ENCODE measurements around the gene ERGIC1. TPM values are rescaled to one million over a fixed set of nuclear protein-coding genes. Genes with fewer than 3 reads are reported as not detected.

Gene ERGIC1
- total and polyA plus RNA-seq, 2 of the 13 experiments (the other 11 are each of a cell fraction or from before 2014, with no cell fraction given): 78.5 to 184 TPM

- ChIA-PET POLR2A (no interaction called here), CTCF (ENCODE audit: low intra/inter-chr PET ratio, low total read pairs) (no interaction called here)
- Histone ChIP-seq H3K4me1 (ENCODE audit: insufficient read depth, low read length) (no peaks in the 10 kb centered on the region), H2AFZ (ENCODE audit: low read length) (no peak overlapping the region), H3K9me3 (ENCODE audit: low read length) (no peaks in the 10 kb centered on the region), H3K4me3 (replicated peaks in 1 of 3; ENCODE audit: insufficient read depth in 1 of 3, low read depth in 2 of 3, low read length in 3 of 3) (no peak overlapping the region), H3K36me3 (replicated peaks in 1 of 2; ENCODE audit: control insufficient read depth in 1 of 2, insufficient read depth in 2 of 2, low read length in 2 of 2) (peaks cover 9 to 21% of the 10 kb centered on the region in 2 experiments; a peak in 3 of 5 replicates), H3K4me2 (ENCODE audit: low read depth, low read length) (no peak overlapping the region), H3K27ac (ENCODE audit: extremely low read length, insufficient read depth, low read length) (no peak overlapping the region), H3K9ac (ENCODE audit: insufficient read depth, low read depth, low read length) (no peak overlapping the region), H3K79me2 (ENCODE audit: insufficient read depth, low read length) (no peaks in the 10 kb centered on the region), H3K27me3 (ENCODE audit: control insufficient read depth in 1 of 2, insufficient read depth in 2 of 2, low read length in 2 of 2) (no peaks in the 10 kb centered on the region), H4K20me1 (ENCODE audit: insufficient read depth, low read length) (no peaks in the 10 kb centered on the region)
- FAIRE-seq (no peak), DNase-seq (ENCODE audit: low spot score) (no peak), ATAC-seq (no peak)
- in situ Hi-C loops (cut with HindIII; ENCODE audit: extremely low pct_ligation_motif_present, low pct_unique_long_range_greater_than_20kb): no loop called here
- WGBS (ENCODE audit: low lambda C conversion rate): 92% methylated on average over 15 of the region's 15 CpGs
- BruUV-seq (replicated peaks): no TSS peak
- intact Hi-C loops (cut with micrococcal nuclease; ENCODE audit: unreplicated experiment): no loop called here
- TF ChIP-seq DDIT3 (CRISPR knock-in tag; IDR thresholded peaks at IDR 0.05) (no peak), FUBP1 (CRISPR knock-in tag; IDR thresholded peaks at IDR 0.05; ENCODE audit: borderline replicate concordance) (no peak), ZNF296 (CRISPR knock-in tag; conservative IDR thresholded peaks at IDR 0.05) (no peak), ATRX (CRISPR knock-in tag; IDR thresholded peaks at IDR 0.05; ENCODE audit: borderline replicate concordance) (no peak), DPF2 (CRISPR knock-in tag; IDR thresholded peaks at IDR 0.05; ENCODE audit: borderline replicate concordance, low read depth) (no peak), TCF12 (IDR thresholded peaks at IDR 0.05) (no peak), TCF12 (CRISPR knock-in tag; IDR thresholded peaks at IDR 0.05) (no peak), ZNF546 (CRISPR knock-in tag; conservative IDR thresholded peaks at IDR 0.05) (no peak), ZNF501 (CRISPR knock-in tag; IDR thresholded peaks at IDR 0.05) (no peak), GATAD1 (CRISPR knock-in tag; IDR thresholded peaks at IDR 0.05) (no peak), ZMAT5 (CRISPR knock-in tag; IDR thresholded peaks at IDR 0.05; ENCODE audit: borderline replicate concordance, low read depth) (no peak), JDP2 (CRISPR knock-in tag; IDR thresholded peaks at IDR 0.05; ENCODE audit: borderline replicate concordance) (no peak), BRD4 (CRISPR knock-in tag; IDR thresholded peaks at IDR 0.05) (no peak), ELF3 (CRISPR knock-in tag; IDR thresholded peaks at IDR 0.05) (no peak), PAWR (CRISPR knock-in tag; IDR thresholded peaks at IDR 0.05; ENCODE audit: borderline replicate concordance) (no peak), CSRNP1 (CRISPR knock-in tag; IDR thresholded peaks at IDR 0.05) (no peak), PREB (CRISPR knock-in tag; IDR thresholded peaks at IDR 0.05) (no peak)
Observed at GRCh38 chr5:172953776-172954675, 120.0 kb downstream of the ERGIC1 start.
